ENCODE measurements around the gene BICDL1.
A peak's percentile ranks its signal among the peaks of the same experiment; 100 is the strongest.
"Not testable (repeated sequence)": the region's sequence is repeated elsewhere in the genome, so short reads cannot be mapped to it uniquely, and the experiment has no call there.

BICDL1 gene

GRCh38 chr12:119988472-119989360, at the start of gene BICDL1:
Gene BICDL1, plus strand, starts transcription at chr12:119989236. Its CDS starts 633 bp downstream, at chr12:119989869.
- DNase-seq (ENCODE audit: low read depth), result peak; percentile 6
- H3K4me3 ChIP-seq (ENCODE audit: low read depth, low read length), result peak within 1 kb of the TSS; percentile 54

GRCh38 chr12:119940897-119941296, 48.1 kb upstream of the BICDL1 start:
- no peak overlapping the region for H3K4me3 ChIP-seq (ENCODE audit: low read depth, low read length)
- peak; percentile 23 for DNase-seq (ENCODE audit: low read depth)

- no peak for DNase-seq (ENCODE audit: low read depth)
- no peak overlapping the region for H3K4me3 ChIP-seq (ENCODE audit: low read depth, low read length)
These were observed 46.6 kb upstream of the BICDL1 start for GRCh38 chr12:119942386-119942785.

- no peak for DNase-seq (ENCODE audit: low read depth)
- no peak overlapping the region for H3K4me3 ChIP-seq (ENCODE audit: low read depth, low read length)
These were observed 42.8 kb upstream of the BICDL1 start for GRCh38 chr12:119946213-119946612.

GRCh38 chr12:119949145-119949544, 39.9 kb upstream of the BICDL1 start:
- no peak overlapping the region for H3K4me3 ChIP-seq (ENCODE audit: low read depth, low read length)
- DNase-seq (ENCODE audit: low read depth), result no peak

- DNase-seq (ENCODE audit: low read depth), result no peak
These were observed 39.4 kb upstream of the BICDL1 start for GRCh38 chr12:119949594-119949993.

GRCh38 chr12:119956047-119956446, 33.0 kb upstream of the BICDL1 start:
- DNase-seq (ENCODE audit: low read depth), result no peak

More at GRCh38 chr12:119949594-119949993, 39.4 kb upstream of the BICDL1 start:
- no peak overlapping the region for H3K4me3 ChIP-seq (ENCODE audit: low read depth, low read length)

GRCh38 chr12:119957135-119957534, 31.9 kb upstream of the BICDL1 start:
- no peak for DNase-seq (ENCODE audit: low read depth)
- H3K4me3 ChIP-seq (ENCODE audit: low read depth, low read length), result no peak overlapping the region

More at GRCh38 chr12:119956047-119956446, 33.0 kb upstream of the BICDL1 start:
- H3K4me3 ChIP-seq (ENCODE audit: low read depth, low read length), result no peak overlapping the region

- H3K4me3 ChIP-seq (ENCODE audit: low read depth, low read length), result no peak overlapping the region
- no peak for DNase-seq (ENCODE audit: low read depth)
These were observed 29.6 kb upstream of the BICDL1 start for GRCh38 chr12:119959435-119959834.

- DNase-seq (ENCODE audit: low read depth), result no peak
- H3K4me3 ChIP-seq (ENCODE audit: low read depth, low read length), result no peak overlapping the region
These were observed 24.9 kb upstream of the BICDL1 start for GRCh38 chr12:119964123-119964522.

- no peak for DNase-seq (ENCODE audit: low read depth)
- no peak overlapping the region for H3K4me3 ChIP-seq (ENCODE audit: low read depth, low read length)
These were observed 24.1 kb upstream of the BICDL1 start for GRCh38 chr12:119964929-119965328.

- H3K4me3 ChIP-seq (ENCODE audit: low read depth, low read length), result no peak overlapping the region
- no peak for DNase-seq (ENCODE audit: low read depth)
These were observed 8.8 kb upstream of the BICDL1 start for GRCh38 chr12:119980242-119980641.

- H3K4me3 ChIP-seq (ENCODE audit: low read depth, low read length); DNase-seq (ENCODE audit: low read depth): not testable (repeated sequence)
These were observed 8.3 kb upstream of the BICDL1 start for GRCh38 chr12:119980702-119981101.

- DNase-seq (ENCODE audit: low read depth), result no peak
- peak overlapping the region; percentile 54 for H3K4me3 ChIP-seq (ENCODE audit: low read depth, low read length)
These were observed 310 bp downstream of the BICDL1 start for GRCh38 chr12:119989361-119989730.

GRCh38 chr12:119989731-119990381, 820 bp downstream of the BICDL1 start:
- peak overlapping the region; percentile 54 for H3K4me3 ChIP-seq (ENCODE audit: low read depth, low read length)
- peak; percentile 21 for DNase-seq (ENCODE audit: low read depth)

- no peak overlapping the region for H3K4me3 ChIP-seq (ENCODE audit: low read depth, low read length)
- DNase-seq (ENCODE audit: low read depth), result no peak
These were observed 1.4 kb downstream of the BICDL1 start for GRCh38 chr12:119990382-119990874.

- no peak overlapping the region for H3K4me3 ChIP-seq (ENCODE audit: low read depth, low read length)
- no peak for DNase-seq (ENCODE audit: low read depth)
These were observed 3.2 kb downstream of the BICDL1 start for GRCh38 chr12:119992129-119992705.

GRCh38 chr12:119994892-119995658, 6.0 kb downstream of the BICDL1 start:
- no peak for DNase-seq (ENCODE audit: low read depth)
- H3K4me3 ChIP-seq (ENCODE audit: low read depth, low read length), result no peak overlapping the region

GRCh38 chr12:119996417-119996816, 7.4 kb downstream of the BICDL1 start:
- DNase-seq (ENCODE audit: low read depth), result no peak
- H3K4me3 ChIP-seq (ENCODE audit: low read depth, low read length), result no peak overlapping the region

Data from skeletal muscle cell (primary cell).